ENCODE data around the gene ROBO1. TPM values are rescaled to one million over a fixed set of nuclear protein-coding genes. Genes with fewer than 3 reads are reported as not detected.
"Not testable (repeated sequence)": the region's sequence is repeated elsewhere in the genome, so short reads cannot be mapped to it uniquely, and the experiment has no call there.

ROBO1 gene
- total RNA-seq, 1 donor: 88.5 TPM

GRCh38 chr3:79183496-79183895 is 584.3 kb downstream of the ROBO1 start:
- no peak for TF ChIP-seq CTCF (IDR thresholded peaks at IDR 0.05; ENCODE audit: insufficient read depth, low read depth, low read length)
- DNase-seq (ENCODE audit: low read depth): no peak
- H3K4me3 ChIP-seq (ENCODE audit: low read depth, low read length): no peak overlapping the region

GRCh38 chr3:79178471-79179180 is 589.2 kb downstream of the ROBO1 start:
- no peak for DNase-seq (ENCODE audit: low read depth)
- no peak for TF ChIP-seq CTCF (IDR thresholded peaks at IDR 0.05; ENCODE audit: insufficient read depth, low read depth, low read length)
- no peak overlapping the region for H3K4me3 ChIP-seq (ENCODE audit: low read depth, low read length)

DNA sequence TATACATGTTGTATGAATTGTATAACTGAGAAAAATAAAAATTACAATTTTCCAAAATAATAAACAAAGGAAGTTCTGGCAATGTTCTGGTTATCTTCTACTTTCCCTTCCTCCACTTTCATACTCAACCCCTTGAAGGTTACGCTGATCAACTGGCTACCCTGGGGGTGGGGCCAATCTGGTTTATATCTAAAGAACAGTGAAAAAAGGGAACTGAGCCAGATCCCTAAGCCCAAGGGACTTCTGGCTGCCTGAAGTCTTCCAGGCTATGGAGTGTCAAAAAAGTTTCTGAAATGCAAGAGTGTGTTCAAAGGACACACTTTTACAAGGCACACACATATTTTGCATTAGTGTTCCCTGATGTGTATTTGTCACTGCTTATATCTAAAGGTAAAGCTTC is 591.9 kb downstream of the ROBO1 start:
- no peak for TF ChIP-seq CTCF (IDR thresholded peaks at IDR 0.05; ENCODE audit: insufficient read depth, low read depth, low read length)
- no peak for DNase-seq (ENCODE audit: low read depth)
- no peak overlapping the region for H3K4me3 ChIP-seq (ENCODE audit: low read depth, low read length)

GRCh38 chr3:79173259-79173658 is 594.5 kb downstream of the ROBO1 start:
- DNase-seq (ENCODE audit: low read depth); H3K4me3 ChIP-seq (ENCODE audit: low read depth, low read length): not testable (repeated sequence)

DNA sequence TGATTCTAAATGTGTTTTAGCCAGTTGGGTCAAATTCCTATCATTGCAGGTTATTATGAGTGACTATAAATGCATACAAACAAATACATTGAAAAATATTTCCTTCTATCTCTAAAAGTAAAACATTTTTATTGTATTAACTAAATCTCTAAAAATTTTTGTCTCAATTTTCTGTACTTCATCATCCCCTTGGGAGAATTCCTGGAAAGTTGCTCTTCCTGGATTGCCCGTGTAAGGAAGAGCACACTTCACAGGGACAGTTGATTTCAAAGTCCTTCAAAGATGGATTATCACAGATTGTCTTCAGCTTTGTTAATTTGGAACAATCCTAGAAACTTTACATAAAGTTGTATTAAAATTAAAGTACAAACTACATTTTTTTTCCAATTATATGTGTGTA is 595.6 kb downstream of the ROBO1 start:
- no peak for DNase-seq (ENCODE audit: low read depth)
- TF ChIP-seq CTCF (IDR thresholded peaks at IDR 0.05; ENCODE audit: insufficient read depth, low read depth, low read length): no peak
- H3K4me3 ChIP-seq (ENCODE audit: low read depth, low read length): no peak overlapping the region

- H3K4me3 ChIP-seq (ENCODE audit: low read depth, low read length): no peak overlapping the region
- no peak for DNase-seq (ENCODE audit: low read depth)
- TF ChIP-seq CTCF (IDR thresholded peaks at IDR 0.05; ENCODE audit: insufficient read depth, low read depth, low read length): no peak
Observed at GRCh38 chr3:79170021-79170420, 597.8 kb downstream of the ROBO1 start.

GRCh38 chr3:79167651-79168416 is 600.0 kb downstream of the ROBO1 start:
- H3K4me3 ChIP-seq (ENCODE audit: low read depth, low read length): no peak overlapping the region
- peak; percentile 80 for DNase-seq (ENCODE audit: low read depth)
- no peak for TF ChIP-seq CTCF (IDR thresholded peaks at IDR 0.05; ENCODE audit: insufficient read depth, low read depth, low read length)
